Measurements from ENCODE around the gene SQSTM1.

Gene SQSTM1

GRCh38 chr5:179854356-179854755 lies 33.7 kb downstream of the SQSTM1 start:
- Mint-ChIP-seq H3K27me3 (ENCODE audit: low read depth) (no peaks in the 10 kb centered on the region), H3K4me3 (no peak overlapping the region), H3K4me1 (peaks cover 13% of the 10 kb centered on the region), H3K27ac (no peak overlapping the region), H3K36me3 (ENCODE audit: low read depth) (peaks cover 18% of the 10 kb centered on the region), H3K9me3 (no peaks in the 10 kb centered on the region)
- TF ChIP-seq, protein P1, sequence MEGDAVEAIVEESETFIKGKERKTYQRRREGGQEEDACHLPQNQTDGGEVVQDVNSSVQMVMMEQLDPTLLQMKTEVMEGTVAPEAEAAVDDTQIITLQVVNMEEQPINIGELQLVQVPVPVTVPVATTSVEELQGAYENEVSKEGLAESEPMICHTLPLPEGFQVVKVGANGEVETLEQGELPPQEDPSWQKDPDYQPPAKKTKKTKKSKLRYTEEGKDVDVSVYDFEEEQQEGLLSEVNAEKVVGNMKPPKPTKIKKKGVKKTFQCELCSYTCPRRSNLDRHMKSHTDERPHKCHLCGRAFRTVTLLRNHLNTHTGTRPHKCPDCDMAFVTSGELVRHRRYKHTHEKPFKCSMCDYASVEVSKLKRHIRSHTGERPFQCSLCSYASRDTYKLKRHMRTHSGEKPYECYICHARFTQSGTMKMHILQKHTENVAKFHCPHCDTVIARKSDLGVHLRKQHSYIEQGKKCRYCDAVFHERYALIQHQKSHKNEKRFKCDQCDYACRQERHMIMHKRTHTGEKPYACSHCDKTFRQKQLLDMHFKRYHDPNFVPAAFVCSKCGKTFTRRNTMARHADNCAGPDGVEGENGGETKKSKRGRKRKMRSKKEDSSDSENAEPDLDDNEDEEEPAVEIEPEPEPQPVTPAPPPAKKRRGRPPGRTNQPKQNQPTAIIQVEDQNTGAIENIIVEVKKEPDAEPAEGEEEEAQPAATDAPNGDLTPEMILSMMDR (IDR thresholded peaks at IDR 0.05; ENCODE audit: unreplicated experiment in 3 of 3), result no peak

GRCh38 chr5:179858241-179858585 lies 37.5 kb downstream of the SQSTM1 start:
- no peaks in the 10 kb centered on the region for H3K9me3 Mint-ChIP-seq
- H3K27me3 Mint-ChIP-seq (ENCODE audit: low read depth), result no peaks in the 10 kb centered on the region
- H3K36me3 Mint-ChIP-seq (ENCODE audit: low read depth), result peaks cover 15% of the 10 kb centered on the region
- H3K4me3 Mint-ChIP-seq, result peak overlapping the region; percentile 95 to 99 (median 97)
- TF ChIP-seq, protein P1 (IDR thresholded peaks at IDR 0.05; ENCODE audit: unreplicated experiment in 3 of 3), result no peak
- peaks cover 24% of the 10 kb centered on the region for H3K4me1 Mint-ChIP-seq
- H3K27ac Mint-ChIP-seq, result peak overlapping the region; percentile 9 to 94 (median 84)

DNA sequence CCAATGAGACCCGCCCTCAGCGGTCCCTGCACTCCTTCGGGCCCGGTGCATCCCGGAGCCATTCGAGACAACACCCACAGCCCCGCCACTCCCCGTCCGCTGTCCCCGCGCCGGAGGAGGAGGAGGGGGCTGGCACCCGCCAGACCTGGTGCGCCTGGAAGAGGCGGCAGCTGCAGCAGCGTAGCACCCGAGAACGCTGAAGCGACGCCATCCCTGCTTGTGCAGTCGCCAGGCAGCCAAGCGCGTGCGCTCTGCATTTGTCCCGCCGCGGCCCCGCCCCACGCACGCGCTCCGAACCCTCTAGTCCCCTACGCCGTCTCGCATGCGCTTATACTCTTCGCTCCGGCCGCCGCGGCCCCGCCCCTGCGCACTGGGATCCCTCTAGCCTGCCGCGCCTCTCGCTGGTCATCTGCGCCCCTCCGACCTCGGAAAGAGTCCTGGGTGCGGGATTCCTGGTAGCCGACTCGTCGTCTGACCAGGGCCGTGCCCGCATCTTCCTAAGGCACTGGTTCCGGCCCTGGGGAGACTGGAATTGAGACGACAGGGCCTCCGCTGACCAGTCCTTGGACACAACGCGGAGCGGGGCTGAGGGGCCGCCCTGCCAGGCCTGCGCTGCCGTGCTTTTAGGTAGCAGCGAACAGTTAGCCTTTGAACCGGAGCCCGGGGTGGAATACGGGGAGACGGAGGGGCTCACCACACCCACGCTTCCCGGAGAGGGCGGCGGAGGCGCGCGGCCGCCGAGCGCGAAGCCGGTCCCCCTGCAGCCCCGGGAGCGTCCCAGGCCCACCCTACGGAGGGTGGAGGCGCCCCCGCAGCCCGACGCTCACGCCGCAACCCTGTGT lies 38.1 kb downstream of the SQSTM1 start, which contains the start of gene MRNIP:
Gene MRNIP (minus strand): TSS at position 232 of the 842 bp plus-strand sequence. CDS start 21 bp downstream, at position 211.
- H3K9me3 Mint-ChIP-seq, result no peaks in the 10 kb centered on the region
- peaks cover 24% of the 10 kb centered on the region for H3K4me1 Mint-ChIP-seq

DNA sequence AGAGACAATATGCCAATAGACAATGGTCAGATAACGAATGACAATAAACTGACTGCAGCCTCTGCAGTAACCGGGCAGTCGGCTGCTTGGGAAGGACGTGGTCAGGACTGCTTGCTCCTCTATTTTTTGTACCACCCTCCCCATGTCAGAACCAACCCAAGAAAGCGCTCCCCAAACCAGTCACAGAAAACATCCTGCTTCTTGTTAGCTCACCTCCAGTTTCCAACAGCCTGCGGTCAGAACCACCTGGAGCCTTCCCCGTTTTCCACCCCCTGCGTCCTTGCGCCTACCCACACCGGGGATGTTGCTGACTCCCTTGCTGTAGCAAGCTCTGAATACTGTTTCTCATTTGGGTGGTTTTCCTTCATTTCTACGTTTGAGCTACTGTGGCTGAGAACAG lies 39.6 kb downstream of the SQSTM1 start:
- TF ChIP-seq, protein P1 (IDR thresholded peaks at IDR 0.05; ENCODE audit: unreplicated experiment in 3 of 3), result no peak
- Mint-ChIP-seq H3K27ac (peak overlapping the region; percentile 35 to 67 (median 60)), H3K27me3 (ENCODE audit: low read depth) (no peaks in the 10 kb centered on the region), H3K9me3 (no peaks in the 10 kb centered on the region), H3K4me1 (peaks cover 24% of the 10 kb centered on the region), H3K36me3 (ENCODE audit: low read depth) (peaks cover 25% of the 10 kb centered on the region), H3K4me3 (peak overlapping the region; percentile 95 to 99 (median 97))

More for the DNA sequence above, 38.1 kb downstream of the SQSTM1 start, which contains the start of gene MRNIP:
- no peaks in the 10 kb centered on the region for H3K27me3 Mint-ChIP-seq (ENCODE audit: low read depth)
- TF ChIP-seq, protein P1 (IDR thresholded peaks at IDR 0.05; ENCODE audit: unreplicated experiment in 3 of 3), result peak in 1 of 3 experiments; percentile 21
- peaks cover 20% of the 10 kb centered on the region for H3K36me3 Mint-ChIP-seq (ENCODE audit: low read depth)
- H3K4me3 Mint-ChIP-seq, result peak within 1 kb of the TSS; percentile 95 to 99 (median 97)
- H3K27ac Mint-ChIP-seq, result peak within 1 kb of the TSS; percentile 84 to 94 (median 90)

DNA sequence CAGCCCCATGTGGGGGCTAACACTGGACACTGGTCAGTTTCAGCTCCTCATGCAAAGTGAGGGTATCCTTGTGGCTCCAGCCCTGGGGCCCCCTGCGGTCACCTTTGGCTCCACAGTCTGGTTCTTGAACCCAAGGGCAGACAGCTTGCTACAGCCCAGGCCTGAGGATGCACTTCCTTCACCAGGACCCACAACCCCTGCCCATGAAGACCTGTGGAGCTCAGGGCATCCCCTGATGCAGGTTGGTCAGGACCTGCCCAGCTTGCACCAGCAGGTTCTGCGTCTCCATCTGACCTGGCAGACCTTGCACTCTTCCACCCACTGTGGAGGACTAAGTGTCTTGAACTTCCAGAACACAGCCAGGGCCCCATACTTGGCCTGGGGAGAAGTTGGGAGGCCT lies 41.6 kb downstream of the SQSTM1 start:
- Mint-ChIP-seq H3K4me1 (peaks cover 24% of the 10 kb centered on the region), H3K27ac (no peak overlapping the region), H3K27me3 (ENCODE audit: low read depth) (no peaks in the 10 kb centered on the region), H3K4me3 (peak overlapping the region in 1 of 3 experiments; percentile 47), H3K36me3 (ENCODE audit: low read depth) (peaks cover 28% of the 10 kb centered on the region), H3K9me3 (no peaks in the 10 kb centered on the region)
- TF ChIP-seq, protein P1 (IDR thresholded peaks at IDR 0.05; ENCODE audit: unreplicated experiment in 3 of 3), result no peak
